ENCODE data around the gene ABCE1. TPM values are rescaled to one million over a fixed set of nuclear protein-coding genes. Genes with fewer than 3 reads are reported as not detected.

ABCE1 gene
- total RNA-seq, 1 donor from 2014 or later, result 43.7 TPM

DNA sequence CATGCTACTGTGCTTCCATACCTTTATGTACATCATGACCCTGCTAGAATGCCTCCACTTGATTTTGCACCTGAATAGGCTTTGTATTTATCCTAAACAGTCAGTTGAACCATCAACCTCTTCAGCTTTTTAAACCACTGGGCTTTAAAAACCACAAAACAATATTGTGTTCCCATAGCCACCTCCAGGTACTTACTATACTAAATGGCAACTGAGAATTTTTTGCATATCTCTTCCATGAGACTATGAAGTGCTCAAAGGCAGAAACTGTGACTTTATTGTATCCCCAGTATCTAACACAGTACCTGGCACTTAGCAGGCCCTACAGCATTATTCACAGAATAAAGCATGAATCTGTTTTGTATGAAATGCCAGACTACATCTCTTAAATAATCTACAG is 39.9 kb upstream of the ABCE1 start:
- Histone ChIP-seq H3K4me1 (no peaks in the 10 kb centered on the region), H3K9me3 (no peaks in the 10 kb centered on the region), H3K27me3 (no peaks in the 10 kb centered on the region), H3K4me3 (no peak overlapping the region), H3K36me3 (no peaks in the 10 kb centered on the region), H3K27ac (no peak overlapping the region)
- intact Hi-C loops (cut with DNase I), result no loop called here
- no peak for TF ChIP-seq CTCF (IDR thresholded peaks at IDR 0.05)
- no peak for DNase-seq (ENCODE audit: low spot score in 2 of 2)

GRCh38 chr4:145061318-145061920 is 36.7 kb upstream of the ABCE1 start:
- intact Hi-C loops (cut with DNase I), result loop anchor here (2.0 kb wide), 1 partner anchor 887 kb away; no protein-coding TSS in a partner anchor
- Histone ChIP-seq H3K4me3 (no peak overlapping the region), H3K9me3 (no peaks in the 10 kb centered on the region), H3K4me1 (no peaks in the 10 kb centered on the region), H3K36me3 (no peaks in the 10 kb centered on the region), H3K27ac (no peak overlapping the region), H3K27me3 (no peaks in the 10 kb centered on the region)
- peak; percentile 12 to 59 (median 46) for TF ChIP-seq CTCF (IDR thresholded peaks at IDR 0.05)
- no peak for DNase-seq (ENCODE audit: low spot score in 2 of 2)

DNA sequence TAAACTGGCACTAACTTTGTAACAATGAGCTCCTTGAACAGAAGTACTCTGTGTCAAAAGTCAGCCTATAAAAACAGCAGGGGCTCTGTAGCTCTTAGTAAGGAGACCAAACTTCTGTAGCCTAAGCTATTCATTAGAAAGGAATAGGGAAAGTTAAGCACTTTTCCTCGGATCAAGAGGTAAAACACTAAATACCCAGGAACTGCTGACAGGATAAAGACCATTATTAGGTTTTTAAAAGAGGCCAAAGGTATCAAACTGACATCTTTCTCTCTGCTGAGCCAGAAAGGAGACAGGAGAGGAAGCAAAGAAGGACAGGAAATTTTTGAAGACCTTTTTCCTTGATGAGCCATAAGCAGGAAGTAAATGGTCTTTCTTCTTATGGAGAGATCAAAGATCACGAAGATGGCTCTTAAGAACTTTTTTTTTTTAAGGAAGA is 32.0 kb upstream of the ABCE1 start:
- DNase-seq (ENCODE audit: low spot score in 2 of 2), result no peak
- H3K9me3 ChIP-seq, result no peaks in the 10 kb centered on the region
- H3K27ac ChIP-seq, result no peak overlapping the region
- H3K27me3 ChIP-seq, result no peaks in the 10 kb centered on the region
- no peak for TF ChIP-seq CTCF (IDR thresholded peaks at IDR 0.05)
- H3K4me3 ChIP-seq, result no peak overlapping the region
- intact Hi-C loops (cut with DNase I), result no loop called here
- H3K4me1 ChIP-seq, result no peaks in the 10 kb centered on the region
- no peaks in the 10 kb centered on the region for H3K36me3 ChIP-seq

DNA sequence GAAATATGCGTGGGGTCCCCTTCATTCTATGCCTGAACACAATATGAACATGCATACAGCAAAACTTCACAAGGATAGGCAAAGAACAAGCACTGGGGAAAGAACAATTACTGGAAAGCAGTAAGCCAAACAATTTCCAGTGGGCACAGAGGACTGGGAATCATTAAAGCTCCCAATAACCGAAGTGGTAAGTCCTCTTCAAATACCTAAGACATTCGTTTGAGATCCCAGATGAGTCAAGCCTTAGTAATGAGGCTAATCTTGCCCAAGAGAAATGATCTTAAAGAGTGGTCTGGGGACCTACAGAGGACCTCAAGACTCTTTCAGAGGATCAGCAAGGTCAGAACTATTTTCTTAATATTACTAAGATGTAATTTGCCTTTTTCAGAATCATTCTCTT is 28.8 kb upstream of the ABCE1 start:
- Histone ChIP-seq H3K27ac (no peak overlapping the region), H3K4me1 (no peaks in the 10 kb centered on the region), H3K9me3 (no peaks in the 10 kb centered on the region), H3K36me3 (no peaks in the 10 kb centered on the region), H3K4me3 (no peak overlapping the region), H3K27me3 (no peaks in the 10 kb centered on the region)
- TF ChIP-seq CTCF (IDR thresholded peaks at IDR 0.05), result no peak
- DNase-seq (ENCODE audit: low spot score in 2 of 2), result no peak
- intact Hi-C loops (cut with DNase I), result no loop called here

GRCh38 chr4:145071560-145071959 is 26.6 kb upstream of the ABCE1 start:
- Histone ChIP-seq H3K27ac (no peak overlapping the region), H3K4me1 (no peaks in the 10 kb centered on the region), H3K4me3 (no peak overlapping the region), H3K27me3 (no peaks in the 10 kb centered on the region), H3K9me3 (no peaks in the 10 kb centered on the region), H3K36me3 (no peaks in the 10 kb centered on the region)
- no peak for TF ChIP-seq CTCF (IDR thresholded peaks at IDR 0.05)
- no peak for DNase-seq (ENCODE audit: low spot score in 2 of 2)
- intact Hi-C loops (cut with DNase I), result no loop called here

Data from ascending aorta (tissue), 2 donors.